HCT116 (cell line): ENCODE results near the gene COG8. TPM values are rescaled to one million over a fixed set of nuclear protein-coding genes. Genes with fewer than 3 reads are reported as not detected.

ENCODE experiments used
- ATAC-seq: fragments of 200-7000 bp; cut with Tn5 transposase; 2 replicates; pipeline ENCODE4 v1.9.1; 2020; ENCODE audit warnings: mild to moderate bottlenecking, moderate library complexity
- BruUV-seq: library from RNA; stranded (reverse); fragments of 400-500 nt; replicated peaks from 2 replicates; lab custom pipeline; 2021; lab: Mats Ljungman, UMichigan
- CTCF ChIA-PET: fragments of 300-600 bp; sonication (Branson Sonifier 250); formaldehyde crosslinking; loops from one replicate; lab custom pipeline; 2021; ENCODE audit warnings: antibody characterized with exemption; lab: Charles Lee
- POLR2A ChIA-PET: fragments of 300-600, 350-600 bp; sonication (Branson Sonifier 250); formaldehyde crosslinking; loops from one replicate; lab custom pipeline; 2021; ENCODE audit warnings: antibody characterized with exemption; lab: Charles Lee
- RAD21 ChIA-PET, 2 experiments: fragments of 300-600 bp; sonication (Branson Sonifier 250); formaldehyde crosslinking; loops; one replicate each; lab custom pipeline; 2023; ENCODE audit warnings: low total read pairs in 2 of 2; ENCODE audit not compliant: uncharacterized antibody in 2 of 2, unreplicated experiment in 2 of 2, low non-redundant PET in 1 of 2; lab: Charles Lee
- DNase-seq: peaks from one replicate; pipeline ENCODE4 v3.0.0-alpha.2; 2010; ENCODE audit warnings: low read depth, low spot score
- H2AFZ ChIP-seq: fragments of 200-600 bp; shearing (Covaris generic), sonication (generic); 2 replicates; pipeline ENCODE4 v1.6.1; 2017; ENCODE audit warnings: low read depth, mixed run types, mixed read lengths, antibody characterized with exemption, low read length; ENCODE audit not compliant: poor library complexity, severe bottlenecking
- H3K27ac ChIP-seq: 2 replicates; pipeline ENCODE4 v1.5.1; 2012; ENCODE audit warnings: low read depth, low read length
- H3K27me3 ChIP-seq: fragments of 200-600 bp; sonication (generic); 2 replicates; pipeline ENCODE4 v1.6.1; 2016; ENCODE audit warnings: mixed run types, low read length, mixed read lengths; ENCODE audit not compliant: insufficient read depth
- H3K36me3 ChIP-seq, 2 experiments: fragments of 200-500 bp in 1 of 2; fragments of 200-600 bp in 1 of 2; sonication (Bioruptor generic) in 1 of 2; sonication (generic) in 1 of 2; 2 replicates each; pipeline versions ENCODE4 v1.5.1 to v1.6.1; 2014 to 2016; ENCODE audit warnings: low read length in 2 of 2, inconsistent platforms in 1 of 2, mixed read lengths in 1 of 2, mixed run types in 1 of 2; ENCODE audit not compliant: insufficient read depth in 2 of 2, control insufficient read depth in 1 of 2
- H3K4me1 ChIP-seq, 2 experiments: fragments of 200-600 bp in 1 of 2; sonication (generic) in 1 of 2; 2 replicates each; pipeline versions ENCODE4 v1.5.1 to v1.6.1; 2012 to 2017; ENCODE audit warnings: low read length in 2 of 2, inconsistent platforms in 1 of 2, mild to moderate bottlenecking in 1 of 2, mixed read lengths in 1 of 2, mixed run types in 1 of 2, moderate library complexity in 1 of 2; ENCODE audit not compliant: insufficient read depth in 2 of 2, control insufficient read depth in 1 of 2
- H3K4me2 ChIP-seq: fragments of 200-600 bp; sonication (generic); 2 replicates; pipeline ENCODE4 v1.6.1; 2017; ENCODE audit warnings: mixed run types, low read length, mixed read lengths
- H3K4me3 ChIP-seq, 2 experiments: fragments of 200-600 bp in 1 of 2; sonication (generic) in 1 of 2; replicated peaks in 1 of 2; 2 replicates each; pipeline ENCODE4 v1.5.1; 2011 to 2016; ENCODE audit warnings: low read length in 2 of 2, control low read depth in 1 of 2, low read depth in 1 of 2, mild to moderate bottlenecking in 1 of 2, mixed read lengths in 1 of 2, mixed run types in 1 of 2
- H3K79me2 ChIP-seq: fragments of 200-600 bp; sonication (generic); 2 replicates; pipeline ENCODE4 v1.6.1; 2017; ENCODE audit warnings: mild to moderate bottlenecking, mixed run types, low read length, moderate library complexity, mixed read lengths; ENCODE audit not compliant: insufficient read depth
- H3K9ac ChIP-seq: fragments of 200-600 bp; sonication (generic); 2 replicates; pipeline ENCODE4 v1.6.1; 2016; ENCODE audit warnings: low read length, mixed read lengths
- H3K9me2 ChIP-seq: fragments of 200-600 bp; sonication (generic), shearing (Covaris generic); 2 replicates; pipeline ENCODE4 v1.6.1; 2017; ENCODE audit warnings: mixed run types, mild to moderate bottlenecking, moderate library complexity; ENCODE audit not compliant: insufficient read depth
- H3K9me3 ChIP-seq, 2 experiments: fragments of 200-500 bp in 1 of 2; fragments of 200-600 bp in 1 of 2; sonication (Bioruptor generic) in 1 of 2; sonication (generic) in 1 of 2; 2 replicates each; pipeline ENCODE4 v1.6.1; 2014 to 2017; ENCODE audit warnings: low read length in 2 of 2, mixed read lengths in 2 of 2, inconsistent platforms in 1 of 2, low read depth in 1 of 2, mild to moderate bottlenecking in 1 of 2, mixed run types in 1 of 2, moderate library complexity in 1 of 2; ENCODE audit not compliant: control insufficient read depth in 1 of 2, insufficient read depth in 1 of 2
- H4K20me1 ChIP-seq: fragments of 200-600 bp; sonication (generic), shearing (Covaris generic); 2 replicates; pipeline ENCODE4 v1.6.1; 2017; ENCODE audit warnings: mixed run types, mild to moderate bottlenecking, moderate library complexity; ENCODE audit not compliant: insufficient read depth
- CBX3 ChIP-seq: IDR thresholded peaks from 2 replicates; pipeline ENCODE4 v1.6.1; 2012; ENCODE audit warnings: low read depth
- CTCF ChIP-seq, 3 experiments: fragments of 200-600 bp in 1 of 3; sonication (generic) in 1 of 3; IDR thresholded peaks in 2 of 3; conservative IDR thresholded peaks in 1 of 3; 2 replicates each; pipeline ENCODE4 v1.5.1; 2012 to 2017; ENCODE audit warnings: low read depth in 2 of 3, low read length in 2 of 3, antibody characterized with exemption in 1 of 3, borderline replicate concordance in 1 of 3, control low read depth in 1 of 3, mild to moderate bottlenecking in 1 of 3, mixed read lengths in 1 of 3, mixed run types in 1 of 3, moderate library complexity in 1 of 3; ENCODE audit not compliant: insufficient read depth in 1 of 3
- EGR1 ChIP-seq: IDR thresholded peaks from 2 replicates; pipeline ENCODE4 v1.6.1; 2012; ENCODE audit warnings: low read depth
- EZH2 ChIP-seq: fragments of 200-600 bp; sonication (generic); IDR thresholded peaks from 2 replicates; pipeline ENCODE4 v1.6.1; 2017; ENCODE audit warnings: antibody characterized with exemption, mixed run types
- EZH2phosphoT487 ChIP-seq: fragments of 200-600 bp; IDR thresholded peaks from 2 replicates; pipeline ENCODE4 v1.6.1; 2018; ENCODE audit warnings: antibody characterized with exemption, borderline replicate concordance
- MAX ChIP-seq: IDR thresholded peaks from 2 replicates; pipeline ENCODE4 v1.6.1; 2012
- POLR2A ChIP-seq: IDR thresholded peaks from 2 replicates; pipeline ENCODE4 v1.7.0; 2011; ENCODE audit warnings: borderline replicate concordance; ENCODE audit not compliant: insufficient read depth, insufficient read length; ENCODE audit errors: extremely low read depth
- POLR2AphosphoS5 ChIP-seq: IDR thresholded peaks from 2 replicates; pipeline ENCODE4 v1.6.1; 2011; ENCODE audit warnings: mild to moderate bottlenecking, low read depth, low read length, moderate library complexity
- RAD21 ChIP-seq: IDR thresholded peaks from 2 replicates; pipeline ENCODE4 v1.6.1; 2012; ENCODE audit warnings: low read depth, mild to moderate bottlenecking
- SP1 ChIP-seq: IDR thresholded peaks from 2 replicates; pipeline ENCODE4 v1.6.1; 2012; ENCODE audit warnings: low read depth
- TCF7L2 ChIP-seq: IDR thresholded peaks from 2 replicates; pipeline ENCODE4 v1.7.0; 2011; ENCODE audit warnings: borderline replicate concordance, inconsistent platforms; ENCODE audit not compliant: insufficient read depth, insufficient read length; ENCODE audit errors: extremely low read depth
- YY1 ChIP-seq: IDR thresholded peaks from 2 replicates; pipeline ENCODE4 v1.6.1; 2011; ENCODE audit warnings: low read length, low read depth, moderate library complexity, mild to moderate bottlenecking; ENCODE audit not compliant: insufficient replicate concordance; ENCODE audit errors: extremely low read depth
- ZBTB33 ChIP-seq: IDR thresholded peaks from 2 replicates; pipeline ENCODE4 v1.6.1; 2011; ENCODE audit warnings: mild to moderate bottlenecking, low read length, moderate library complexity; ENCODE audit not compliant: insufficient replicate concordance; ENCODE audit errors: extremely low read depth
- ZFX ChIP-seq: fragments of 450-650 bp; IDR thresholded peaks from 2 replicates; pipeline ENCODE4 v1.6.1; 2017
- ZNF274 ChIP-seq: fragments of 200-500 bp; sonication (Bioruptor generic); IDR thresholded peaks from 2 replicates; pipeline ENCODE4 v1.6.1; 2014; ENCODE audit warnings: mild to moderate bottlenecking, low read depth, low read length, inconsistent platforms
- intact Hi-C: fragments of 100-400 bp; cut with micrococcal nuclease; formaldehyde crosslinking; loops from 2 replicates; pipeline ENCODE4 v1.10.0; 2022
- total RNA-seq: library from RNA; stranded (reverse); gene quantifications from one replicate; pipeline ENCODE4 v1.2.1, GENCODE V29; 2021; ENCODE audit not compliant: unreplicated experiment

COG8 gene
- total RNA-seq, 1 experiment from 2014 or later, result 50.3 TPM

- H3K4me3 ChIP-seq, result no peak overlapping the region
- H4K20me1 ChIP-seq, result peaks cover 20% of the 10 kb centered on the region; the same call in 1 of the 2 replicates
- H3K27me3 ChIP-seq, result no peaks in the 10 kb centered on the region
- H3K9ac ChIP-seq, result no peak overlapping the region
- ATAC-seq (no peak), DNase-seq (no peak)
- peaks cover 41 to 59% of the 10 kb centered on the region in 2 experiments for H3K36me3 ChIP-seq
- peaks cover 14 to 26% of the 10 kb centered on the region in 2 experiments for H3K4me1 ChIP-seq
- H3K79me2 ChIP-seq, result peaks cover 94% of the 10 kb centered on the region
- POLR2A ChIA-PET, result no interaction called here
- TF ChIP-seq POLR2A (no peak), RAD21 (no peak), MAX (no peak), EZH2 (no peak)
- peak overlapping the region; percentile 29; the same call in 1 of the 2 replicates for H3K27ac ChIP-seq
- intact Hi-C loops, result no loop called here
- RAD21 ChIA-PET, result no interaction called here
- BruUV-seq, result no TSS peak
- no peaks in the 10 kb centered on the region for H3K9me2 ChIP-seq
- no peaks in the 10 kb centered on the region for H3K9me3 ChIP-seq
- H2AFZ ChIP-seq, result no peak overlapping the region
- CTCF ChIA-PET, result interaction anchor here (0.7 kb wide), 1 partner anchor 36 kb away, joined by 5 read pairs; no protein-coding TSS in a partner anchor
- H3K4me2 ChIP-seq, result no peak overlapping the region
Observed at GRCh38 chr16:69326172-69326873, 13.0 kb downstream of the COG8 start.

GRCh38 chr16:69325784-69326171 lies 13.6 kb downstream of the COG8 start:
- H3K9ac ChIP-seq, result no peak overlapping the region
- DNase-seq, result no peak
- CTCF ChIA-PET, result no interaction called here
- no peak overlapping the region for H2AFZ ChIP-seq
- H3K9me2 ChIP-seq, result no peaks in the 10 kb centered on the region
- TF ChIP-seq ZNF274 (no peak), POLR2AphosphoS5 (no peak), EGR1 (no peak), CBX3 (no peak), YY1 (no peak), ZFX (no peak), CTCF (IDR thresholded peaks at IDR 0.05 in 2 of 3, conservative IDR thresholded peaks at IDR 0.05 in 1 of 3; ENCODE audit: borderline replicate concordance in 1 of 3, insufficient read depth in 1 of 3, low read depth in 2 of 3, low read length in 2 of 3) (no peak), ZBTB33 (no peak), TCF7L2 (no peak), SP1 (no peak), EZH2phosphoT487 (no peak), EZH2 (no peak)
- H3K4me3 ChIP-seq, result no peak overlapping the region
- no peak for ATAC-seq
- no peaks in the 10 kb centered on the region for H3K27me3 ChIP-seq
- RAD21 ChIA-PET, result no interaction called here
- POLR2A ChIA-PET, result no interaction called here
- BruUV-seq, result no TSS peak
- peaks cover 95% of the 10 kb centered on the region for H3K79me2 ChIP-seq
- H3K36me3 ChIP-seq, result peaks cover 43 to 64% of the 10 kb centered on the region in 2 experiments
- H3K4me1 ChIP-seq, result peaks cover 11 to 21% of the 10 kb centered on the region in 2 experiments
- H3K9me3 ChIP-seq, result no peaks in the 10 kb centered on the region
- H3K27ac ChIP-seq, result peak overlapping the region; percentile 29; the same call in 1 of the 2 replicates
- H4K20me1 ChIP-seq, result peaks cover 20% of the 10 kb centered on the region; the same call in 1 of the 2 replicates
- H3K4me2 ChIP-seq, result no peak overlapping the region
- intact Hi-C loops, result no loop called here
